Naive thymus-derived CD4-positive, alpha-beta T cell (primary cell): ENCODE data around the gene SNX25. TPM values are rescaled to one million over a fixed set of nuclear protein-coding genes. Genes with fewer than 3 reads are reported as not detected.
"Not testable (repeated sequence)": the region's sequence is repeated elsewhere in the genome, so short reads cannot be mapped to it uniquely, and the experiment has no call there.

Experiments
- ATAC-seq: fragments of 150-1000 bp; cut with Tn5 transposase; 2 replicates; pipeline ENCODE4 v1.10.0; 2021; ENCODE audit warnings: mild to moderate bottlenecking, moderate library complexity
- CTCF ChIA-PET: fragments of 350-600 bp; sonication (Branson Sonifier 250); formaldehyde crosslinking; loops from one replicate; lab custom pipeline; 2021; ENCODE audit warnings: antibody characterized with exemption; lab: Charles Lee
- POLR2A ChIA-PET: fragments of 350-600 bp; sonication (Branson Sonifier 250); formaldehyde crosslinking; loops from one replicate; lab custom pipeline; 2021; ENCODE audit warnings: antibody characterized with exemption, inconsistent platforms; lab: Charles Lee
- DNase-seq, 9 donors: peaks; one replicate each; pipeline versions ENCODE4 v3.0.0 to v3.0.0-alpha.2; 2020 to 2022; ENCODE audit warnings: mixed read lengths in 1 of 9
- H3K27ac ChIP-seq: one replicate; pipeline ENCODE4 v1.7.0; 2013; ENCODE audit warnings: mild to moderate bottlenecking, low read depth, low read length, moderate library complexity
- H3K27me3 ChIP-seq, 2 donors: one replicate each; pipeline ENCODE4 v1.7.0; 2013; ENCODE audit warnings: low read length in 2 of 2, mild to moderate bottlenecking in 2 of 2, moderate library complexity in 2 of 2; ENCODE audit not compliant: control insufficient read depth in 2 of 2, insufficient read depth in 2 of 2
- H3K36me3 ChIP-seq, 3 experiments: 1 replicate in 2 of 3; 2 replicates in 1 of 3; pipeline ENCODE4 v1.7.0; 2013; ENCODE audit warnings: low read length in 3 of 3, mild to moderate bottlenecking in 3 of 3, moderate library complexity in 1 of 3; ENCODE audit not compliant: insufficient read depth in 3 of 3, control insufficient read depth in 2 of 3
- H3K4me1 ChIP-seq, 2 donors: one replicate each; pipeline ENCODE4 v1.7.0; 2013; ENCODE audit warnings: low read length in 2 of 2, mild to moderate bottlenecking in 2 of 2, moderate library complexity in 1 of 2; ENCODE audit not compliant: control insufficient read depth in 2 of 2, insufficient read depth in 2 of 2
- H3K4me3 ChIP-seq: 2 replicates; pipeline ENCODE4 v1.7.0; 2013; ENCODE audit warnings: mild to moderate bottlenecking, low read length
- H3K9me3 ChIP-seq, 3 experiments: 1 replicate in 2 of 3; 2 replicates in 1 of 3; pipeline ENCODE4 v1.7.0; 2013; ENCODE audit warnings: low read length in 3 of 3; ENCODE audit not compliant: control insufficient read depth in 2 of 3
- H3K27ac Mint-ChIP-seq, 9 donors: one replicate each; pipeline ENCODE4 v1.8.0; 2020 to 2022; ENCODE audit warnings: mixed read lengths in 9 of 9, mild to moderate bottlenecking in 8 of 9, moderate library complexity in 5 of 9, inconsistent platforms in 2 of 9
- H3K27me3 Mint-ChIP-seq, 5 donors: one replicate each; pipeline ENCODE4 v1.8.0; 2021 to 2022; ENCODE audit warnings: mixed read lengths in 5 of 5, mild to moderate bottlenecking in 1 of 5
- H3K36me3 Mint-ChIP-seq, 5 donors: one replicate each; pipeline ENCODE4 v1.8.0; 2020 to 2022; ENCODE audit warnings: mixed read lengths in 5 of 5, mild to moderate bottlenecking in 3 of 5, inconsistent platforms in 1 of 5
- H3K4me1 Mint-ChIP-seq, 7 donors: one replicate each; pipeline ENCODE4 v1.8.0; 2020 to 2022; ENCODE audit warnings: mixed read lengths in 7 of 7, mild to moderate bottlenecking in 3 of 7, inconsistent platforms in 1 of 7
- H3K4me3 Mint-ChIP-seq, 10 donors: one replicate each; pipeline ENCODE4 v1.8.0; 2020 to 2022; ENCODE audit warnings: mild to moderate bottlenecking in 10 of 10, mixed read lengths in 10 of 10, moderate library complexity in 6 of 10, inconsistent platforms in 2 of 10
- H3K9me3 Mint-ChIP-seq, 11 donors: one replicate each; pipeline ENCODE4 v1.8.0; 2020 to 2022; ENCODE audit warnings: mixed read lengths in 11 of 11, mild to moderate bottlenecking in 4 of 11, inconsistent platforms in 1 of 11, moderate library complexity in 1 of 11
- intact Hi-C, 2 donors: fragments of 100-400 bp; cut with micrococcal nuclease; formaldehyde crosslinking; loops; one replicate each; pipeline ENCODE4 v1.15.1; 2023
- polyA plus RNA-seq, 2 donors: library from polyadenylated mRNA; unstranded; fragments of 300-500 nt; fragmentation: Illumina TruSeq; gene quantifications; one replicate each; pipeline ENCODE4 v1.2.3, GENCODE V29; 2021
- total RNA-seq, 6 experiments: library from RNA in 5 of 6; stranded (reverse) in 5 of 6; gene quantifications; 1 replicate in 5 of 6; 2 replicates in 1 of 6; pipeline ENCODE4 v1.2.3 and lab custom pipeline; 2021 to 2026

Gene SNX25
- total and polyA plus RNA-seq, 7 experiments from 2014 or later, result 3.9 to 18.9 (median 9.8) TPM

DNA sequence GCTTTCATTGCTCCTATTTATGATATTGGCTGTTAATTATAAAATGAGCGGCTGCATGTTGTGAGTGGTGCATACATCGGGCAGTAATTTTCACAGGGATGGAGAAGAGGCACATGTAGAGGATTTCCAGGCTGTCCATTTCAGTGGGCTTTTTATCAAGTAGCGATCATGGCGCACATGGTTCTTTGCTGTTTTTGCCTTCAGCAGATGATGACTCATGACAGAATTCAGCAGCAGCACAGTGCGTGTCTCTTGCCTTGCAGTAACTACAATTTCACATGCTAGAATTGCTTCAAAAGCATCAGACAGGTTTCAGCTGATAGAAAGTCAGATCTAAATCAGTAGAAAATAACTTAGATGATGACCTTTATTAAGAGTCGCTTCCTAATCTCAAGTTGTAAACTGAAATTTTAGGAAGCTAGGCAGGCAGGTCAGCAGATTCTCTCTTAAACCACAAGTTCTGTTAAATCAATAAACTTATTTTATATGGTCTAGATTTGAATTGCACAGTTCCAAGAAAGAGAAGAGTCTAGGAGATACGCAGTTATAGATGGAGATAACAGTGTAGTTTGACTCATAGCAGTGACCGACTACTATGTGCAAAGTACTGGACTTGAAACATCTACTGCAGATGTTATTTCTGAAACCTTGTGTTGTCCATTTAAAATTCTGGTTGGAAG is 150.5 kb downstream of the SNX25 start:
- POLR2A ChIA-PET, result no interaction called here
- H3K27me3 ChIP-seq, result no peaks in the 10 kb centered on the region
- H3K36me3 ChIP-seq, result no peaks in the 10 kb centered on the region
- CTCF ChIA-PET, result no interaction called here
- no peaks in the 10 kb centered on the region for H3K9me3 Mint-ChIP-seq
- H3K36me3 Mint-ChIP-seq, result peaks cover 0 to 33% (median 8%) of the 10 kb centered on the region in 5 donors
- H3K4me1 Mint-ChIP-seq, result no peaks in the 10 kb centered on the region
- intact Hi-C loops, result no loop called here
- DNase-seq, result no peak
- H3K27ac Mint-ChIP-seq, result no peak overlapping the region
- no peak for ATAC-seq
- H3K27me3 Mint-ChIP-seq, result no peaks in the 10 kb centered on the region
- H3K4me3 ChIP-seq, result no peak overlapping the region
- no peak overlapping the region for H3K4me3 Mint-ChIP-seq
- H3K27ac ChIP-seq, result no peak overlapping the region
- no peaks in the 10 kb centered on the region for H3K9me3 ChIP-seq
- no peaks in the 10 kb centered on the region for H3K4me1 ChIP-seq

DNA sequence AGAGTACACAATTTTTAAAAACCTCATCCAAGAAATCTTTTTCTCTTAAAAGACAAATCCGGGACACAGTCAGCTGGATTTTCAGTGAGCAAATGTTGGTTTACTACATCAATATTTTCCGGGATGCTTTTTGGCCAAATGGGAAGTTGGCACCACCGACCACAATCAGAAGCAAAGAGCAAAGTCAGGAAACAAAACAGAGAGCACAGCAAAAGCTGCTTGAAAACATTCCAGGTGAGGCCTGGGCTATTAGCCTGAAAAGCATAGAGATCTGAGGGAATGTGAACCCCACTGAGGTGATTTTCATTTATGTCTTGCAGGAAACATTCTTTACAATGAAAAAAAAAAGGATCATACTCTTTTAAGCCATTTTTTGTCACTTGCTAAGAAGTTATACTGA is 152.5 kb downstream of the SNX25 start:
- no peaks in the 10 kb centered on the region for H3K36me3 ChIP-seq
- DNase-seq, result no peak
- ChIA-PET POLR2A (no interaction called here), CTCF (no interaction called here)
- H3K27me3 Mint-ChIP-seq, result no peaks in the 10 kb centered on the region
- no peaks in the 10 kb centered on the region for H3K27me3 ChIP-seq
- H3K27ac Mint-ChIP-seq, result no peak overlapping the region
- ATAC-seq, result no peak
- intact Hi-C loops, result no loop called here
- no peaks in the 10 kb centered on the region for H3K4me1 ChIP-seq
- H3K9me3 ChIP-seq, result no peaks in the 10 kb centered on the region
- peaks cover 0 to 39% (median 5%) of the 10 kb centered on the region in 5 donors for H3K36me3 Mint-ChIP-seq
- H3K4me1 Mint-ChIP-seq, result no peaks in the 10 kb centered on the region
- H3K4me3 ChIP-seq, result no peak overlapping the region
- no peaks in the 10 kb centered on the region for H3K9me3 Mint-ChIP-seq
- no peak overlapping the region for H3K27ac ChIP-seq
- H3K4me3 Mint-ChIP-seq, result no peak overlapping the region

DNA sequence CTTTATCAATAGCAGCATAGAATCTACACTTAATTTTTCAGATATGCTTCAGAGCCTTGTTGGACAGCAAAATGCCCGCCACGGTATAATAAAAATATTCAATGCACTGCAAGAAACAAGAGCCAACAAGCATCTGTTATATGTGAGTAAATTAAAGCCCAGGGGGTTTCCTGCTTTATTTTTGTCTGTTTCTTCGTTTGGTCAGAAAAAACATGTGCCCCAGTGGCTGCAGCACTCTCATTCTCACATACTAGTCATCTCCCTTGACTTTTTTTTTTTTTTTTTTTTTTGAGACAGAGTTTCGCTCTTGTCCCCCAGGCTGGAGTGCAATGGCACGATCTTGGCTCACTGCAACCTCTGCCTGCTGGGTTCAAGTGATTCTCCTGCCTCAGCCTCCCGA is 153.2 kb downstream of the SNX25 start:
- POLR2A ChIA-PET, CTCF ChIA-PET: not testable (repeated sequence)
- peaks cover 0 to 33% (median 4%) of the 10 kb centered on the region in 5 donors for H3K36me3 Mint-ChIP-seq

DNA sequence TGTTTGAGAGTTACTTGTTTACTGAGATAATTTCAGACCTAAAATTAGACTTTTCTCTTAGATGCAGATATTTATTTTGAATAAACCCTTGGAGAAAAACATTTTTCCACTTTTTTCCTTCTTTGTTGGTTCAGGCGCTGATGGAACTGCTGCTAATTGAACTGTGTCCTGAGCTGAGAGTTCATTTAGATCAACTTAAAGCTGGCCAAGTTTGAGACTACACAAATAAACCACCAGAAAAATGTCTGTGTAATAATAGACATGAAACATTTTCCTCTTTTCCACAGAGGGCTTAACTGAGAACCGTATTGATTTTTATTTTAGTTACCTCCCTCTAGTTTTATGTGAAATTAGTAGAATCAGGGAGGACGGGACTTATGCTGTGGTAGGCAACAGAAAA is 153.9 kb downstream of the SNX25 start:
- intact Hi-C loops, result no loop called here
- POLR2A ChIA-PET, result no interaction called here
- H3K4me1 Mint-ChIP-seq, result no peaks in the 10 kb centered on the region
- H3K27me3 ChIP-seq, result no peaks in the 10 kb centered on the region
- no peaks in the 10 kb centered on the region for H3K36me3 ChIP-seq
- H3K4me3 Mint-ChIP-seq, result no peak overlapping the region
- CTCF ChIA-PET, result no interaction called here
- H3K9me3 ChIP-seq, result no peaks in the 10 kb centered on the region
- no peak for ATAC-seq
- no peaks in the 10 kb centered on the region for H3K9me3 Mint-ChIP-seq
- no peak overlapping the region for H3K27ac ChIP-seq
- no peaks in the 10 kb centered on the region for H3K4me1 ChIP-seq
- no peak overlapping the region for H3K4me3 ChIP-seq
- no peak overlapping the region for H3K27ac Mint-ChIP-seq
- no peaks in the 10 kb centered on the region for H3K27me3 Mint-ChIP-seq
- H3K36me3 Mint-ChIP-seq, result peaks cover 0 to 29% (median 5%) of the 10 kb centered on the region in 5 donors
- no peak for DNase-seq

More for the DNA sequence above, 153.2 kb downstream of the SNX25 start:
- H3K9me3 Mint-ChIP-seq, DNase-seq, H3K27me3 Mint-ChIP-seq, H3K4me3 Mint-ChIP-seq, H3K27me3 ChIP-seq, H3K4me3 ChIP-seq, H3K36me3 ChIP-seq, H3K4me1 ChIP-seq, intact Hi-C loops, H3K4me1 Mint-ChIP-seq, ATAC-seq, H3K9me3 ChIP-seq, H3K27ac Mint-ChIP-seq, H3K27ac ChIP-seq: not testable (repeated sequence)

DNA sequence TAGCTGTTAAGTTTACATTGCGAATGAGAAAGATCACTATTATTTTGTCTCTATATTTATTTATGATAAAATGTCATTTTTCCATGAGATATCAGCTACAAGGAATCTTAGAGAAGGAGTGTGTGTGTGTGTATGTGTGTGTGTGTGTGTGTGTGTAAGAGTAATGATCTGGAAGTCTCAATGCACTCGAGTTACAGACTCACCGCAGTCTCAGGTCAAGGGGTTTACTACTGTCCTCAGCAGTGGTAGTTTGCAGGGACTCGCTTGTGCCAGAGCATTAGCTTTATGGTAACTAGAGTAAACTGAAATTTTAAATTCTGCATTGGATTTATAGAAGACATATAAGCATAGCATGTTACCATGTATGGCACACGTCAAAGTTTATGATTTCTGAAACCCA is 155.5 kb downstream of the SNX25 start:
- ATAC-seq (no peak), DNase-seq (no peak)
- Mint-ChIP-seq H3K27me3 (no peaks in the 10 kb centered on the region), H3K36me3 (peaks cover 0 to 29% (median 4%) of the 10 kb centered on the region in 5 donors), H3K4me1 (no peaks in the 10 kb centered on the region), H3K27ac (no peak overlapping the region), H3K4me3 (no peak overlapping the region), H3K9me3 (no peaks in the 10 kb centered on the region)
- no peaks in the 10 kb centered on the region for H3K4me1 ChIP-seq
- H3K27ac ChIP-seq, result no peak overlapping the region
- H3K36me3 ChIP-seq, result no peaks in the 10 kb centered on the region
- ChIA-PET CTCF (no interaction called here), POLR2A (interaction anchor here (1.2 kb wide), 1 partner anchor 32 kb away, joined by 3 read pairs; the partner anchor contains the start of gene ANKRD37)
- no peaks in the 10 kb centered on the region for H3K27me3 ChIP-seq
- no peaks in the 10 kb centered on the region for H3K9me3 ChIP-seq
- intact Hi-C loops, result no loop called here
- no peak overlapping the region for H3K4me3 ChIP-seq

DNA sequence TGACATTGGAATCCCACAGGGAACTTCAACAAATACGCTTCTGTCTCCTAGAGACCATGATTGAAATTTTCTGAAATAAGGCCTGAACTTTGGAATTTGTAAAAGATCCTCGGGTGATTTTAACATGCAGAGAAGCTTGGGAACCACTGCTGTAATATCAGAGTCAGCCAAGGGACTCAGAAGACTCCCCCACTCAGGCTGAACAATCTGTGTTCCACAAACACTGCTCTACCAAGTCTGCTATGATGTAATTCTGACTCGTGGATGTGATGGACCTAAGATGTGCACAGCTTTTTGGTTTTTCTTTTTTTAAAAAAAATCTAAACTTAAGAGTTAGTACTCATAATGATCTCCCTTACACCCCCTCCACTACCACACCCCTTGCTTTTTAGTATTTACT is 160.3 kb downstream of the SNX25 start:
- Mint-ChIP-seq H3K27me3 (no peaks in the 10 kb centered on the region), H3K27ac (no peak overlapping the region), H3K36me3 (peaks cover 0 to 26% (median 10%) of the 10 kb centered on the region in 5 donors), H3K4me1 (no peaks in the 10 kb centered on the region), H3K9me3 (no peaks in the 10 kb centered on the region), H3K4me3 (no peak overlapping the region)
- ChIA-PET POLR2A (no interaction called here), CTCF (no interaction called here)
- no peaks in the 10 kb centered on the region for H3K4me1 ChIP-seq
- no peak overlapping the region for H3K27ac ChIP-seq
- peaks cover 0 to 3% (median 0%) of the 10 kb centered on the region in 3 experiments for H3K36me3 ChIP-seq
- H3K27me3 ChIP-seq, result no peaks in the 10 kb centered on the region
- no peaks in the 10 kb centered on the region for H3K9me3 ChIP-seq
- no peak overlapping the region for H3K4me3 ChIP-seq
- ATAC-seq, result no peak
- intact Hi-C loops, result no loop called here
- no peak for DNase-seq

DNA sequence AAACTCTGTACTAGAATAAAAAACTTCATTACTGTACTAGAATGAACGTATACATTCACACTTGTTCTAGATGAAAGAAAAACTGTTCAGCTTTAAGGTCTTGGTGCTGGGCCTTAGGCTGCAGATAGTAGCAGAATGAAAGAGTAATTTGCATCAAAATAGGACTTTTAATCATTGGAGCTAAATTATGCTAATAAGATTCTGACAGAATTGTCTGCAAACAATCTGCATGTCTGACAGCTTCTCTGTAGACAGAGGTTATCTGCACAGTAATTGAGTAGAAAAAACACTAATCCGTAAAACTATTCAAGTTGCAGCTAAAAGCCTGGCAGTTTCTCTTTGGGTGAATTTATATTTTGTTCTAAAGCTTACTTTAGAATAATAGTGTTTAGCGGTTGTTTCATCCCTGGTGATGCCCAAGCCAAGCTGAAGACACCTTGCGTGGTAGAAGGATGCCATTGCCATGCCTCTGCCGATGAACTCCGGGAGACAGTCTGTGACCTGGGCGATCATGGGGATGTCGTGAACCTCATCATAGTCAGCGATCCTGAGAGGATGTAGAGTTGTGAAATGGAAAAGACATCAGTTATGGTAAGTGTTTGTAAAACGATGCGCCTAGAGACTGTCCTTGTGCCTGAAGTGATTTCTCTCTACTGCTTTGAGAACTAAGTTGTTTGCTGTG is 161.0 kb downstream of the SNX25 start:
- no peak for DNase-seq
- intact Hi-C loops, result no loop called here
- Mint-ChIP-seq H3K9me3 (no peaks in the 10 kb centered on the region), H3K27ac (no peak overlapping the region), H3K36me3 (peaks cover 0 to 26% (median 10%) of the 10 kb centered on the region in 5 donors), H3K4me3 (no peak overlapping the region), H3K27me3 (no peaks in the 10 kb centered on the region), H3K4me1 (no peaks in the 10 kb centered on the region)
- ATAC-seq, result no peak
- Histone ChIP-seq H3K27me3 (no peaks in the 10 kb centered on the region), H3K4me3 (no peak overlapping the region), H3K4me1 (no peaks in the 10 kb centered on the region), H3K36me3 (peaks cover 0 to 3% (median 0%) of the 10 kb centered on the region in 3 experiments), H3K27ac (no peak overlapping the region), H3K9me3 (no peaks in the 10 kb centered on the region)
- POLR2A ChIA-PET, result no interaction called here
- CTCF ChIA-PET, result no interaction called here
